ENCODE results near the gene SLC35B1.
"Not testable (repeated sequence)": the region's sequence is repeated elsewhere in the genome, so short reads cannot be mapped to it uniquely, and the experiment has no call there.

Gene SLC35B1

GRCh38 chr17:49673679-49674078 lies 34.1 kb downstream of the SLC35B1 start:
- not testable (repeated sequence) for H3K36me3 ChIP-seq (ENCODE audit: control insufficient read depth, insufficient read depth, low read length)
- H3K4me1 ChIP-seq (ENCODE audit: control insufficient read depth, insufficient read depth, low read length) = peaks cover 17% of the 10 kb centered on the region

GRCh38 chr17:49670641-49671040 lies 37.1 kb downstream of the SLC35B1 start:
- H3K9me3 ChIP-seq (ENCODE audit: control insufficient read depth, low read length) = no peaks in the 10 kb centered on the region
- no peak overlapping the region for H3K4me3 ChIP-seq (ENCODE audit: low read length)
- H3K36me3 ChIP-seq (ENCODE audit: control insufficient read depth, insufficient read depth, low read length) = no peaks in the 10 kb centered on the region
- no peak overlapping the region for H3K9ac ChIP-seq (ENCODE audit: low read length)
- H3K27me3 ChIP-seq (ENCODE audit: control insufficient read depth, insufficient read depth, low read length) = no peaks in the 10 kb centered on the region
- peaks cover under 1% of the 10 kb centered on the region for H3K4me1 ChIP-seq (ENCODE audit: control insufficient read depth, insufficient read depth, low read length)

More at GRCh38 chr17:49673679-49674078, 34.1 kb downstream of the SLC35B1 start:
- H3K9me3 ChIP-seq (ENCODE audit: control insufficient read depth, low read length); H3K4me3 ChIP-seq (ENCODE audit: low read length); H3K9ac ChIP-seq (ENCODE audit: low read length); H3K27me3 ChIP-seq (ENCODE audit: control insufficient read depth, insufficient read depth, low read length): not testable (repeated sequence)

GRCh38 chr17:49670002-49670401 lies 37.8 kb downstream of the SLC35B1 start:
- Histone ChIP-seq H3K9me3 (ENCODE audit: control insufficient read depth, low read length) (no peaks in the 10 kb centered on the region), H3K9ac (ENCODE audit: low read length) (no peak overlapping the region), H3K4me1 (ENCODE audit: control insufficient read depth, insufficient read depth, low read length) (no peaks in the 10 kb centered on the region), H3K4me3 (ENCODE audit: low read length) (no peak overlapping the region), H3K27me3 (ENCODE audit: control insufficient read depth, insufficient read depth, low read length) (no peaks in the 10 kb centered on the region), H3K36me3 (ENCODE audit: control insufficient read depth, insufficient read depth, low read length) (no peaks in the 10 kb centered on the region)

- H3K9ac ChIP-seq (ENCODE audit: low read length) = no peak overlapping the region
- H3K4me3 ChIP-seq (ENCODE audit: low read length) = no peak overlapping the region
- no peaks in the 10 kb centered on the region for H3K36me3 ChIP-seq (ENCODE audit: control insufficient read depth, insufficient read depth, low read length)
- H3K9me3 ChIP-seq (ENCODE audit: control insufficient read depth, low read length) = no peaks in the 10 kb centered on the region
- H3K27me3 ChIP-seq (ENCODE audit: control insufficient read depth, insufficient read depth, low read length) = no peaks in the 10 kb centered on the region
- no peaks in the 10 kb centered on the region for H3K4me1 ChIP-seq (ENCODE audit: control insufficient read depth, insufficient read depth, low read length)
Observed at GRCh38 chr17:49667854-49668253, 39.9 kb downstream of the SLC35B1 start.

- Histone ChIP-seq H3K9me3 (ENCODE audit: control insufficient read depth, low read length) (no peaks in the 10 kb centered on the region), H3K36me3 (ENCODE audit: control insufficient read depth, insufficient read depth, low read length) (no peaks in the 10 kb centered on the region), H3K4me1 (ENCODE audit: control insufficient read depth, insufficient read depth, low read length) (no peaks in the 10 kb centered on the region), H3K4me3 (ENCODE audit: low read length) (no peak overlapping the region), H3K27me3 (ENCODE audit: control insufficient read depth, insufficient read depth, low read length) (no peaks in the 10 kb centered on the region), H3K9ac (ENCODE audit: low read length) (no peak overlapping the region)
Observed at GRCh38 chr17:49664706-49665211, 43.0 kb downstream of the SLC35B1 start.

GRCh38 chr17:49659661-49660382 lies 47.9 kb downstream of the SLC35B1 start:
- H3K9me3 ChIP-seq (ENCODE audit: control insufficient read depth, low read length) = no peaks in the 10 kb centered on the region
- H3K4me3 ChIP-seq (ENCODE audit: low read length) = no peak overlapping the region
- H3K27me3 ChIP-seq (ENCODE audit: control insufficient read depth, insufficient read depth, low read length) = no peaks in the 10 kb centered on the region
- no peaks in the 10 kb centered on the region for H3K36me3 ChIP-seq (ENCODE audit: control insufficient read depth, insufficient read depth, low read length)
- no peaks in the 10 kb centered on the region for H3K4me1 ChIP-seq (ENCODE audit: control insufficient read depth, insufficient read depth, low read length)
- H3K9ac ChIP-seq (ENCODE audit: low read length) = no peak overlapping the region

- Histone ChIP-seq H3K9me3 (ENCODE audit: control insufficient read depth, low read length) (no peaks in the 10 kb centered on the region), H3K4me1 (ENCODE audit: control insufficient read depth, insufficient read depth, low read length) (no peaks in the 10 kb centered on the region), H3K4me3 (ENCODE audit: low read length) (no peak overlapping the region), H3K36me3 (ENCODE audit: control insufficient read depth, insufficient read depth, low read length) (no peaks in the 10 kb centered on the region), H3K9ac (ENCODE audit: low read length) (no peak overlapping the region), H3K27me3 (ENCODE audit: control insufficient read depth, insufficient read depth, low read length) (no peaks in the 10 kb centered on the region)
Observed at GRCh38 chr17:49656247-49656646, 51.5 kb downstream of the SLC35B1 start.

All from mucosa of stomach (tissue), 1 donor.